HepG2 (cell line): Measurements from ENCODE around the gene BDH2. TPM values are rescaled to one million over a fixed set of nuclear protein-coding genes. Genes with fewer than 3 reads are reported as not detected.

ENCODE experiments used
- ARID5B ChIP-seq: IDR thresholded peaks from 2 replicates; pipeline ENCODE4 v1.4.0; 2020; ENCODE audit warnings: mild to moderate bottlenecking, missing genetic modification reagents
- BRF2 ChIP-seq: sonication (generic); formaldehyde crosslinking; IDR thresholded peaks from 2 replicates; pipeline ENCODE4 v1.8.1; 2022; ENCODE audit warnings: mild to moderate bottlenecking, missing genetic modification reagents
- HDAC2 ChIP-seq: sonication (generic); formaldehyde crosslinking; IDR thresholded peaks from 2 replicates; pipeline ENCODE4 v1.4.0; 2020; ENCODE audit warnings: missing genetic modification reagents
- HIVEP1 ChIP-seq: sonication (generic); formaldehyde crosslinking; IDR thresholded peaks from 2 replicates; pipeline ENCODE4 v1.4.0; 2020; ENCODE audit warnings: mild to moderate bottlenecking, missing genetic modification reagents
- IKZF5 ChIP-seq: IDR thresholded peaks from 2 replicates; pipeline ENCODE4 v1.6.1; 2018; ENCODE audit warnings: missing genetic modification reagents, mild to moderate bottlenecking, missing compliant biosample characterization
- PLRG1 ChIP-seq: fragments of 450-650 bp; conservative IDR thresholded peaks from 2 replicates; pipeline ENCODE4 v1.6.1; 2016
- ZKSCAN5 ChIP-seq: sonication (generic); formaldehyde crosslinking; IDR thresholded peaks from 2 replicates; pipeline ENCODE4 v1.5.1; 2020; ENCODE audit warnings: mild to moderate bottlenecking, missing genetic modification reagents
- ZNF275 ChIP-seq: sonication (generic); formaldehyde crosslinking; IDR thresholded peaks from 2 replicates; pipeline ENCODE4 v1.8.0; 2022; ENCODE audit warnings: missing genetic modification reagents, mild to moderate bottlenecking, inconsistent platforms, borderline replicate concordance
- ZNF33B ChIP-seq: sonication (generic); formaldehyde crosslinking; IDR thresholded peaks from 2 replicates; pipeline ENCODE4 v1.5.1; 2020; ENCODE audit warnings: mild to moderate bottlenecking, missing genetic modification reagents
- ZNF350 ChIP-seq: sonication (generic); formaldehyde crosslinking; IDR thresholded peaks from 2 replicates; pipeline ENCODE4 v1.4.0; 2020; ENCODE audit warnings: mild to moderate bottlenecking, low read depth, missing genetic modification reagents, borderline replicate concordance
- ZNF639 ChIP-seq: conservative IDR thresholded peaks from 2 replicates; pipeline ENCODE4 v1.6.1; 2018; ENCODE audit warnings: missing genetic modification reagents
- ZNF687 ChIP-seq: sonication (generic); formaldehyde crosslinking; IDR thresholded peaks from 2 replicates; pipeline ENCODE4 v1.5.1; 2020; ENCODE audit warnings: mild to moderate bottlenecking, missing genetic modification reagents, moderate library complexity
- ZNF737 ChIP-seq: sonication (generic); formaldehyde crosslinking; IDR thresholded peaks from 2 replicates; pipeline ENCODE4 v1.5.0; 2020; ENCODE audit warnings: missing genetic modification reagents, mild to moderate bottlenecking, borderline replicate concordance
- ZNF747 ChIP-seq: sonication (generic); formaldehyde crosslinking; IDR thresholded peaks from 2 replicates; pipeline ENCODE4 v1.8.1; 2023; ENCODE audit warnings: missing genetic modification reagents, mild to moderate bottlenecking, borderline replicate concordance
- polyA plus RNA-seq, 8 experiments: library from polyadenylated mRNA; depleted of rRNA in 3 of 8; stranded (reverse) in 7 of 8; unstranded in 1 of 8; fragments of >200 nt; fragmentation: Illumina TruSeq in 4 of 8; extraction: Trizol in 4 of 8; gene quantifications; 2 replicates each; pipeline versions ENCODE4 v1.2.1 to v1.2.3, GENCODE V29; 2011 to 2016; ENCODE audit warnings: low read depth in 4 of 8, missing spikeins in 1 of 8, mixed read lengths in 1 of 8; ENCODE audit not compliant: insufficient read depth in 1 of 8
- total RNA-seq, 5 experiments: library from RNA; depleted of rRNA; stranded (reverse); fragments of >200 nt; fragmentation: Illumina TruSeq; extraction: Trizol; gene quantifications; 2 replicates each; pipeline ENCODE4 v1.2.3, GENCODE V29; 2016; ENCODE audit warnings: low read depth in 1 of 5

Gene BDH2
- total and polyA plus RNA-seq, 2 of the 13 experiments (the other 11 are each of a cell fraction or from before 2014, with no cell fraction given): 34.8 to 46.2 TPM

- no peak; the same call in 1 of the 2 replicates for TF ChIP-seq ARID5B (CRISPR knock-in tag)
- no peak for TF ChIP-seq HIVEP1 (CRISPR knock-in tag)
- no peak; the same call in 1 of the 2 replicates for TF ChIP-seq ZNF639 (CRISPR knock-in tag)
- peak; percentile 47 for TF ChIP-seq HDAC2 (CRISPR knock-in tag)
- 0 out of 2 replicates have a peak, but pooled peaks have one; percentile 26 for TF ChIP-seq ZKSCAN5 (CRISPR knock-in tag)
- TF ChIP-seq ZNF275 (CRISPR knock-in tag): peak; percentile 38; the same call in 1 of the 2 replicates
- TF ChIP-seq PLRG1: no peak
- peak; percentile 98 for TF ChIP-seq ZNF687 (CRISPR knock-in tag)
- no peak for TF ChIP-seq ZNF33B
- TF ChIP-seq ZNF737 (CRISPR knock-in tag): no peak
- TF ChIP-seq ZNF350: peak; percentile 76
- TF ChIP-seq BRF2 (CRISPR knock-in tag): peak; percentile 46; the same call in 1 of the 2 replicates
- 0 out of 2 replicates have a peak, but pooled peaks have one; percentile 34 for TF ChIP-seq IKZF5
- TF ChIP-seq ZNF747: no peak
These were observed 23.5 kb downstream of the BDH2 start (continued) for GRCh38 chr4:103075894-103076746.
